C4-2B (cell line): ENCODE data around the gene PTRHD1.
A peak's percentile ranks its signal among the peaks of the same experiment; 100 is the strongest.

Experiments used
- H3K27ac ChIP-seq: fragments of 450-650 bp; 2 replicates; pipeline ENCODE4 v1.5.1; 2017
- CTCF ChIP-seq: fragments of 450-650 bp; conservative IDR thresholded peaks from 2 replicates; pipeline ENCODE4 v1.5.1; 2017; ENCODE audit warnings: mild to moderate bottlenecking
- ZFX ChIP-seq: fragments of 450-650 bp; IDR thresholded peaks from 2 replicates; pipeline ENCODE4 v1.6.1; 2017

PTRHD1 gene

GRCh38 chr2:24792874-24793760 is at the start of gene PTRHD1, which contains the start of gene CENPO:
Gene PTRHD1 (minus strand): TSS chr2:24793391. CDS start chr2:24793377, 14 bp downstream.
Gene CENPO (plus strand): TSS chr2:24793425. CDS start chr2:24793920, 495 bp downstream.
- TF ChIP-seq CTCF (peak; percentile 65), ZFX (0 out of 2 replicates have a peak, but pooled peaks have one; percentile 22)
- H3K27ac ChIP-seq, result peak within 1 kb of the TSS; percentile 95

GRCh38 chr2:24842081-24843050 is 49.2 kb upstream of the PTRHD1 start:
- TF ChIP-seq ZFX (no peak), CTCF (no peak)

GRCh38 chr2:24840962-24841945 is 48.1 kb upstream of the PTRHD1 start:
- no peak overlapping the region for H3K27ac ChIP-seq
- no peak for TF ChIP-seq ZFX
- no peak for TF ChIP-seq CTCF

More at GRCh38 chr2:24842081-24843050, 49.2 kb upstream of the PTRHD1 start:
- H3K27ac ChIP-seq, result no peak overlapping the region

GRCh38 chr2:24840164-24840869 is 47.1 kb upstream of the PTRHD1 start:
- H3K27ac ChIP-seq, result no peak overlapping the region
- TF ChIP-seq ZFX (no peak), CTCF (no peak)

- TF ChIP-seq ZFX, result no peak
- TF ChIP-seq CTCF, result no peak
- no peak overlapping the region for H3K27ac ChIP-seq
These were observed 46.5 kb upstream of the PTRHD1 start for GRCh38 chr2:24839729-24840128.

- no peak for TF ChIP-seq ZFX
- no peak for TF ChIP-seq CTCF
- H3K27ac ChIP-seq, result no peak overlapping the region
These were observed 45.4 kb upstream of the PTRHD1 start for GRCh38 chr2:24838541-24838940.
